Uterus (tissue), 4 donors: Measurements from ENCODE around the gene AADAT. TPM values are rescaled to one million over a fixed set of nuclear protein-coding genes. Genes with fewer than 3 reads are reported as not detected.

ENCODE experiments used
- DNase-seq, 2 donors: peaks; one replicate each; pipeline ENCODE4 v3.0.0-alpha.2; 2019 to 2020
- H3K27ac ChIP-seq, 2 donors: fragments of 200-600 bp; sonication (generic); 1 replicate in 1 of 2; 2 replicates in 1 of 2; pipeline ENCODE4 v1.5.1; 2016 to 2018
- H3K27me3 ChIP-seq, 2 donors: fragments of 200-600 bp; sonication (generic); one replicate each; pipeline ENCODE4 v1.5.1; 2018 to 2019; ENCODE audit warnings: control low read depth in 1 of 2
- H3K36me3 ChIP-seq, 2 donors: fragments of 200-600 bp; sonication (generic); one replicate each; pipeline ENCODE4 v1.5.1; 2019; ENCODE audit warnings: control low read depth in 1 of 2
- H3K4me1 ChIP-seq, 2 donors: fragments of 200-600 bp; sonication (generic); one replicate each; pipeline ENCODE4 v1.5.1; 2018 to 2019; ENCODE audit warnings: control low read depth in 1 of 2
- H3K4me3 ChIP-seq, 2 donors: fragments of 200-600 bp; sonication (generic); 1 replicate in 1 of 2; 2 replicates in 1 of 2; pipeline ENCODE4 v1.5.1; 2018 to 2019; ENCODE audit warnings: mild to moderate bottlenecking in 1 of 2
- H3K9me3 ChIP-seq, 2 donors: fragments of 200-600 bp; sonication (generic); one replicate each; pipeline ENCODE4 v1.5.1; 2019; ENCODE audit warnings: control low read depth in 1 of 2
- POLR2A ChIP-seq, 2 donors: fragments of 450-650 bp; IDR thresholded peaks; one replicate each; pipeline ENCODE4 v1.6.1; 2016; ENCODE audit warnings: antibody characterized with exemption in 2 of 2, mild to moderate bottlenecking in 1 of 2, moderate library complexity in 1 of 2
- intact Hi-C: fragments of 100-400 bp; cut with DNase I; formaldehyde crosslinking; loops from one replicate; pipeline ENCODE4 v1.15.1; 2023; ENCODE audit warnings: low total_unique reads
- total RNA-seq, 4 donors: library from RNA; depleted of rRNA in 3 of 4; stranded (reverse); fragments of >200 nt in 3 of 4; gene quantifications; one replicate each; pipeline versions ENCODE4 v1.1.0 to v1.2.4, GENCODE V29; 2014 to 2023
- TF ChIP-seq, protein P1 (sequence below), 4 experiments: fragments of 200-600 bp in 2 of 4; fragments of 450-650 bp in 2 of 4; sonication (generic) in 2 of 4; IDR thresholded peaks; one replicate each; pipeline ENCODE4 v1.5.1; 2016 to 2019; ENCODE audit warnings: antibody characterized with exemption in 4 of 4, mild to moderate bottlenecking in 2 of 4, moderate library complexity in 1 of 4
- donor health status: DM: yes; HTN: yes; CAD: no.

The AADAT gene
- 10 to 100 TPM; 11.1 to 28.4 (median 17.6) TPM for total RNA-seq

DNA sequence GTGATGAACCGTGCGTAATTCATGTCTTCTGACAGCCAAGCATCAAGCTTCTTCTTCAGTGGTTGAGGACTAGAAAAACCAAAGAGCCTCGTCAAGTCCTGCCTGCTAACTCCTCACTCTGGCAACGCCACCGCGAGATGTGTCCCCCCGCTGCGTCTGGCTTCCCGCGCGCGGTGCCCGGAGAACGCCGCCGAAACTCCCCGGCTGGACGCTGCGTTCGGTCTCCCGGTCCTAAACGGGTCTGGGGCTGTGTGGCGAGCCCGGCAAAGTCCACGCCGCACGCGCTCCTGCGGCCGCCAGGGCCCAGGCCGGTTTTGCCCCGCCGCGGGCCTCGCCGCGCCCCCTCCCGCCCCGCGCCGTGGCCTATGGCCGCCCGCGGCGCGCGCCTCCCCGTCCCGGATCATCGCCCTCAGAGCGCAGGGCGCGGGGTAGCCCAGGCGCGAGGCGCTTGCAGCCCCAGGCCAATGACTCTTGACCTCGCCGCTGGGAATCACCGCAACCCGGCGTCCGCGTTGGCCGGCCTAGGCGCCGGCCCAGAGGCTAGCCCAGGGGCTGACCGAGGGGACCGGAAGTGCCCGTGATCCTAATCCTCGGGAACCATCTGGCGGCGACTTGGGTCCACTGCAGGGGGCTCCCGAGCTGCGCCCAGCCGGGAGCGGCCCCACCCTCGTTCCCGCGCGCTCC lies at the start of gene AADAT:
TSS of gene AADAT (minus strand) at position 289 of the 684 bp plus-strand sequence. CDS start at position 23, 266 bp downstream.
- TF ChIP-seq, protein P1, sequence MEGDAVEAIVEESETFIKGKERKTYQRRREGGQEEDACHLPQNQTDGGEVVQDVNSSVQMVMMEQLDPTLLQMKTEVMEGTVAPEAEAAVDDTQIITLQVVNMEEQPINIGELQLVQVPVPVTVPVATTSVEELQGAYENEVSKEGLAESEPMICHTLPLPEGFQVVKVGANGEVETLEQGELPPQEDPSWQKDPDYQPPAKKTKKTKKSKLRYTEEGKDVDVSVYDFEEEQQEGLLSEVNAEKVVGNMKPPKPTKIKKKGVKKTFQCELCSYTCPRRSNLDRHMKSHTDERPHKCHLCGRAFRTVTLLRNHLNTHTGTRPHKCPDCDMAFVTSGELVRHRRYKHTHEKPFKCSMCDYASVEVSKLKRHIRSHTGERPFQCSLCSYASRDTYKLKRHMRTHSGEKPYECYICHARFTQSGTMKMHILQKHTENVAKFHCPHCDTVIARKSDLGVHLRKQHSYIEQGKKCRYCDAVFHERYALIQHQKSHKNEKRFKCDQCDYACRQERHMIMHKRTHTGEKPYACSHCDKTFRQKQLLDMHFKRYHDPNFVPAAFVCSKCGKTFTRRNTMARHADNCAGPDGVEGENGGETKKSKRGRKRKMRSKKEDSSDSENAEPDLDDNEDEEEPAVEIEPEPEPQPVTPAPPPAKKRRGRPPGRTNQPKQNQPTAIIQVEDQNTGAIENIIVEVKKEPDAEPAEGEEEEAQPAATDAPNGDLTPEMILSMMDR (IDR thresholded peaks at IDR 0.05): peak; percentile 60 to 87 (median 77)
- peak in 1 of 2 donors; percentile 21 for TF ChIP-seq POLR2A (IDR thresholded peaks at IDR 0.05)
- intact Hi-C loops: no loop called here
- H3K27me3 ChIP-seq: no peaks in the 10 kb centered on the region

DNA sequence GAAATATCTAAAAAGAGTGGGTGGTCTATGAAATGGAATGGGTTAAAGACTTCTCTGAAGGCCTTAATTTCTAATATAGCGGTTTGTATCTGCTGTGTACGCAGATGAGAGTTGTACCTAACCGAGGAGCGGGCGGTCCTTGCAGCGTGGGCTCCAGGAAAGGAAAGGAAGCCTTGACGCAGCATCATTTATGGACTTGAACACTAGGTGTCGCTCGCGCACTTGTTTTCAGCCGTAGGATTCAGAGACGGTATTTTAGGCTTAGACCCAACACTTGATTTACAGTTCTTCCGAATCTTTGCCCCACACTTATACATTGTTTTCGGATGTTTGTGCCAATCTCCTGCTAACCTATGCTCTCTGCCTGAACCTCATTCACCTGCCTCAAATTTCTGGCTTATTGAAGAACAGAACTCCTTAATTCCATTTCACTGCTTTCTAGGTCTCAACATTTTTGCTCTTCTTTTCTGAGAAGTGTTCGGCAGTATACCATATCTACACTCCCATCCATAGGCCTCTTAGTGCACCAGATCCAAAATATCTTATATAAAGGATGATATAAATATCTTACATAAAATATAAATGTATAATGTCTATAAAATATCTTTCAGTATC lies 48.9 kb upstream of the AADAT start:
- Histone ChIP-seq H3K9me3 (no peaks in the 10 kb centered on the region), H3K4me1 (no peaks in the 10 kb centered on the region), H3K27ac (no peak overlapping the region), H3K36me3 (no peaks in the 10 kb centered on the region), H3K27me3 (no peaks in the 10 kb centered on the region), H3K4me3 (no peak overlapping the region)
- DNase-seq: peak; percentile 60 to 64
- intact Hi-C loops: no loop called here
- TF ChIP-seq, protein P1 (IDR thresholded peaks at IDR 0.05): peak; percentile 58 to 71 (median 62)
- TF ChIP-seq POLR2A (IDR thresholded peaks at IDR 0.05): no peak

More for the DNA sequence above, at the start of gene AADAT:
- H3K4me1 ChIP-seq: no peaks in the 10 kb centered on the region
- peak within 1 kb of the TSS; percentile 62 to 78 for H3K27ac ChIP-seq
- peak within 1 kb of the TSS; percentile 55 to 60 for H3K4me3 ChIP-seq
- H3K36me3 ChIP-seq: no peaks in the 10 kb centered on the region
- no peaks in the 10 kb centered on the region for H3K9me3 ChIP-seq
- DNase-seq: peak; percentile 72 to 81

DNA sequence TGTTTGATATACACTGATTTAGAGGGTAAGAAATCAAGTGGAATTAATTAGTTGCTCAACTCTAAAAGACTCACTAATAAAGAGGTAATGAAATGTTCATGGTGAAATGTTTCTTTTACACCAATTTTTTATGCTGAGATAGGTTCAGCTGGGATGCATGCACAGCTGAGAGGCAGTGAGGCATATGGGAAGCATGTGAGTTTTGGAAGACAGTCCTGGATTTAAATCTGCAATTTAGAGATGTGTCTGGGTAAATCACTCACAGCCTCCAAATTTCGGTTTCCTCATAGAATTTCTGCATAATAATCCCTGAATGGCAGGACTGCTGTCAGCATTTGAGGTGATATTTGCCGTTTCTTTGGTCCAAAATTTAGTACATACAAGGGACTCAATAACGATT lies 48.2 kb upstream of the AADAT start:
- Histone ChIP-seq H3K36me3 (no peaks in the 10 kb centered on the region), H3K27me3 (no peaks in the 10 kb centered on the region), H3K4me3 (no peak overlapping the region), H3K27ac (no peak overlapping the region), H3K9me3 (no peaks in the 10 kb centered on the region), H3K4me1 (no peaks in the 10 kb centered on the region)
- TF ChIP-seq, protein P1 (IDR thresholded peaks at IDR 0.05): no peak
- no peak for TF ChIP-seq POLR2A (IDR thresholded peaks at IDR 0.05)
- intact Hi-C loops: no loop called here
- no peak for DNase-seq

DNA sequence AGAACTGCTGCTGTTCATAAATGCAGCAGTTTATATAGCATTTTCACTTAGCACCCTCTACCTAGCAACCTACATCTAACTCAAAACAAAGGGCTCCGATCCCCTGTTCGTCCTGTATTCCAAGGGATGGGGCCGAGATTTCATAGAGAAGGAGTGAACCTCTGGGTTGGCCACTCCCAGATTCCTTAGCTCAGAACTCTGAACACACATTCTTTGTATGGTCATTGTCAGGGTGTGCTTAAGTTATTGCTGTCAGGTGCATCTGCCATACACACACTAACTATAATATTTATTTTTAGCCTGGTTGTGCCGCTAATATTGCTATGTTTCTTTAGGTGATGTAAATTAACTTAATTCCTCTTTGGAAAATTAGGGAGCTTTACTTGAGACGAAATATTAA lies 47.7 kb upstream of the AADAT start:
- no peaks in the 10 kb centered on the region for H3K4me1 ChIP-seq
- intact Hi-C loops: no loop called here
- H3K27me3 ChIP-seq: no peaks in the 10 kb centered on the region
- TF ChIP-seq, protein P1 (IDR thresholded peaks at IDR 0.05): no peak
- TF ChIP-seq POLR2A (IDR thresholded peaks at IDR 0.05): no peak
- no peaks in the 10 kb centered on the region for H3K36me3 ChIP-seq
- no peaks in the 10 kb centered on the region for H3K9me3 ChIP-seq
- no peak for DNase-seq
- H3K27ac ChIP-seq: no peak overlapping the region
- H3K4me3 ChIP-seq: no peak overlapping the region

DNA sequence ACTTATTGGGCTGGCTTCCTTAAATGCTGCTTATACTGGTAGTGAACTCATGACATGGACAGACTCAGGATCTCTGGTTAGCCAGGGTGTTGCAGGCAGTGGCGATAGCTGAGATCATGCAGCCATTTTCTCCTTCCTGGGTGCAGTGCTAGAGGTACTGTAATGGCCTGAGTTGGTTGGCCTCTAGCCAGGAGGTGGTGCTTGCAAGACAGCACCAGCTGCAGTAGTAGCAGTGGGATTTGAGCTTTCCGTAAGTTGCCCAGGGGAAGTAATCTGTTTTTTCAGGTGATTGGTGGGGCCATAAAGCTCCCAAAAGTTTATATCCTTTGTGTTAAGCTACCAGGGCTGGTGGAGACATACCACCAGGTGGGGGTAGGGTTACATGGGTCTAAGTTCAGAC lies 45.1 kb upstream of the AADAT start:
- Histone ChIP-seq H3K9me3 (no peaks in the 10 kb centered on the region), H3K4me1 (no peaks in the 10 kb centered on the region), H3K36me3 (no peaks in the 10 kb centered on the region), H3K27ac (no peak overlapping the region), H3K4me3 (no peak overlapping the region), H3K27me3 (no peaks in the 10 kb centered on the region)
- DNase-seq: no peak
- TF ChIP-seq, protein P1 (IDR thresholded peaks at IDR 0.05): no peak
- no peak for TF ChIP-seq POLR2A (IDR thresholded peaks at IDR 0.05)
- intact Hi-C loops: no loop called here
